ENCODE results near the gene TNFRSF21.
"Not testable (repeated sequence)": the region's sequence is repeated elsewhere in the genome, so short reads cannot be mapped to it uniquely, and the experiment has no call there.

TNFRSF21 gene

DNA sequence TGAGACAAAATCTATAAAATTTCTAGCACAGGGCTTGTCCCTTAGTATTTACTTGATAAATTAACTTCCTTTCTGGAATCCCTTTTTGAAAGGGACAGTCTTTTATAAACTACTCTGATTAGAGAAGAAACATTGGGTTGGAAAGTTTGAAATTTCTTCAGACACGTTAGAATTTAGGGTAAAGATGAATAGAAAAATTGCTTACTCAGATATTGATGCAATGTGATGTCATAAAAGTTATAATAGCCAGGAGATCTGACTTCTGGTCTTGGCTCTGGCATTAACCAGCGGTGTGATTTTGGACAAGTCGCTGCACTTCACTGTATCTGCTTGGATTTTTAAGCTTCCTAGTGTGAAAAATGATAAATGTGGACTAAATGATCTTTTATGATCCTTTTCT is 9.7 kb upstream of the TNFRSF21 start:
- TF ChIP-seq MYC (IDR thresholded peaks at IDR 0.05; ENCODE audit: low read depth, low read length) (no peak), POLR2A (IDR thresholded peaks at IDR 0.05; ENCODE audit: extremely low read depth, insufficient read length) (no peak)
- TF ChIP-seq, protein P1, sequence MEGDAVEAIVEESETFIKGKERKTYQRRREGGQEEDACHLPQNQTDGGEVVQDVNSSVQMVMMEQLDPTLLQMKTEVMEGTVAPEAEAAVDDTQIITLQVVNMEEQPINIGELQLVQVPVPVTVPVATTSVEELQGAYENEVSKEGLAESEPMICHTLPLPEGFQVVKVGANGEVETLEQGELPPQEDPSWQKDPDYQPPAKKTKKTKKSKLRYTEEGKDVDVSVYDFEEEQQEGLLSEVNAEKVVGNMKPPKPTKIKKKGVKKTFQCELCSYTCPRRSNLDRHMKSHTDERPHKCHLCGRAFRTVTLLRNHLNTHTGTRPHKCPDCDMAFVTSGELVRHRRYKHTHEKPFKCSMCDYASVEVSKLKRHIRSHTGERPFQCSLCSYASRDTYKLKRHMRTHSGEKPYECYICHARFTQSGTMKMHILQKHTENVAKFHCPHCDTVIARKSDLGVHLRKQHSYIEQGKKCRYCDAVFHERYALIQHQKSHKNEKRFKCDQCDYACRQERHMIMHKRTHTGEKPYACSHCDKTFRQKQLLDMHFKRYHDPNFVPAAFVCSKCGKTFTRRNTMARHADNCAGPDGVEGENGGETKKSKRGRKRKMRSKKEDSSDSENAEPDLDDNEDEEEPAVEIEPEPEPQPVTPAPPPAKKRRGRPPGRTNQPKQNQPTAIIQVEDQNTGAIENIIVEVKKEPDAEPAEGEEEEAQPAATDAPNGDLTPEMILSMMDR (IDR thresholded peaks at IDR 0.05; ENCODE audit: low read depth, low read length): no peak
- TF ChIP-seq, protein P2, sequence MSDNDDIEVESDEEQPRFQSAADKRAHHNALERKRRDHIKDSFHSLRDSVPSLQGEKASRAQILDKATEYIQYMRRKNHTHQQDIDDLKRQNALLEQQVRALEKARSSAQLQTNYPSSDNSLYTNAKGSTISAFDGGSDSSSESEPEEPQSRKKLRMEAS (IDR thresholded peaks at IDR 0.05; ENCODE audit: low read depth, low read length): no peak
- H3K4me3 ChIP-seq (ENCODE audit: low read depth, low read length): no peak overlapping the region
- no peak for DNase-seq (ENCODE audit: low read depth)

DNA sequence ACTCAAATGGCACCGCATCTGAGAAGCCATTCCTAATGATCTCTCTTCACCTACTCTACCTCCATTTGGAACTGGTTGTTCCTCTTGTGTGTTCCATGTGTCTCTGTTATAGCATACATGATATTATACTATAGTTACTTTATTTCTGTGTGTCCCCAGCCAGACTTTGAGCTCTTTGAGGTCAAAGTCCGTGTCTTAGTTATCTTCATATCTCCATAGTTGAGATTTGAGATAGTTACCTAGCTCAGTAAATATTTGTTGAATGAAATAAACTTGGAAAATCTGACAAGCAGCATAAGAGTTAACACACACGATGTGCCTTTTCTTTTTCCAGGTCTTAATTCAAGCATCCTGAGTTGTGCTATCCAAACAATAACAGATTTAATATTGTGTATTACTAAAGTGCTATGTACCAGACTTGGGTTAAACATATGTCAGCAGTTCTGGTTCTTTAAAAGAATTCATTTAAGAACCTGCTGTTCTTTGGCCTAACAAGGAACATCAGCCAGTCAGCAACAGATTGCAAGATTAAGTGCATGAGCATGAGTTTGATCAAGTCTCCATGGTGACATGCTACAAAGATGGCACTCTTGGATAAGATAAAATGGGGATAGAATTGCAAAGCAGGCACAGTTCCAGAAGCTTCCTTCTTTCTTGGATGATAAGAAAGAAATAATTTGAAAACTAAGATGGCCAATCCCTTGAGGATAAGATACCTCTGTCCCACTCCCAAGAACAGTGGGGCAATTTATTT is 8.7 kb upstream of the TNFRSF21 start:
- no peak overlapping the region for H3K4me3 ChIP-seq (ENCODE audit: low read depth, low read length)
- DNase-seq (ENCODE audit: low read depth): no peak
- no peak for TF ChIP-seq MYC (IDR thresholded peaks at IDR 0.05; ENCODE audit: low read depth, low read length)

DNA sequence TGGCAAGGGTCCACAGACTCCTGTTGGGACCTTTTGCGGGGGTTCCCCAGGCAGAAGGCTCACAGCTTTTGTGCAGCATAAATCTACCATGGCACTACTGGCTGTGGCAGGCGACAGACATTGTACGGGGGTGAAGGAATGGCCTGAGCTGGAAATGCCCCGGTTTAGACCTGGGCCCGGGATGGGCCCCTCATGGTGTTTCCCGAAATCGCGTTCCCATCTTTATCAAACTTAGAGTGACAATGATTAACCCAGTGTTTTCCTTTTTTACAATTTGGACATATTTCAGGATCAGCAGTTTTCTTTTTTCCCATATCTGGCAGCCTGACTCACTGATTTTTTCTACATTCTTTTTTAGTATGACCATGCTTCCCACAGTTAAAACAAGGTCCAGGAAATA is 5.5 kb upstream of the TNFRSF21 start:
- H3K4me3 ChIP-seq (ENCODE audit: low read depth, low read length); DNase-seq (ENCODE audit: low read depth): not testable (repeated sequence)

DNA sequence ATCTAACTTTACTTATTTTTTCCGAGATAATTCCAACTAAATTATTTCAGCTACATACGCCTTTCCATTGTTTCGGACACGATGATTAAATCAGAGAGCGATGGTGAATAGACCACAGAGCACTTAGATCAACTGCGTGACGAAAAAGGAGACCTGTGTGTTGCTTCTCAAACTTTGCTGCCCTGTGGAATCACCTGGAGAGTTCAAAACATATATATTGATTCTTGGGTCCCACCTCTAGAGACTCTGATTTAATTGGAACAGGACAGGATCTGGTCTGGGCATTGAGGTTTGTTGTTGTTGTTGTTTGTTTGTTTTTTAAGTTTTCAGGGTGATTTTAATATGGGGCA is 401 bp upstream of the TNFRSF21 start:
- DNase-seq (ENCODE audit: low read depth): no peak
- no peak overlapping the region for H3K4me3 ChIP-seq (ENCODE audit: low read depth, low read length)
- TF ChIP-seq, protein P2 (IDR thresholded peaks at IDR 0.05; ENCODE audit: low read depth, low read length): no peak
- TF ChIP-seq, protein P1 (IDR thresholded peaks at IDR 0.05; ENCODE audit: low read depth, low read length): no peak
- TF ChIP-seq POLR2A (IDR thresholded peaks at IDR 0.05; ENCODE audit: extremely low read depth, insufficient read length): no peak
- no peak for TF ChIP-seq MYC (IDR thresholded peaks at IDR 0.05; ENCODE audit: low read depth, low read length)

DNA sequence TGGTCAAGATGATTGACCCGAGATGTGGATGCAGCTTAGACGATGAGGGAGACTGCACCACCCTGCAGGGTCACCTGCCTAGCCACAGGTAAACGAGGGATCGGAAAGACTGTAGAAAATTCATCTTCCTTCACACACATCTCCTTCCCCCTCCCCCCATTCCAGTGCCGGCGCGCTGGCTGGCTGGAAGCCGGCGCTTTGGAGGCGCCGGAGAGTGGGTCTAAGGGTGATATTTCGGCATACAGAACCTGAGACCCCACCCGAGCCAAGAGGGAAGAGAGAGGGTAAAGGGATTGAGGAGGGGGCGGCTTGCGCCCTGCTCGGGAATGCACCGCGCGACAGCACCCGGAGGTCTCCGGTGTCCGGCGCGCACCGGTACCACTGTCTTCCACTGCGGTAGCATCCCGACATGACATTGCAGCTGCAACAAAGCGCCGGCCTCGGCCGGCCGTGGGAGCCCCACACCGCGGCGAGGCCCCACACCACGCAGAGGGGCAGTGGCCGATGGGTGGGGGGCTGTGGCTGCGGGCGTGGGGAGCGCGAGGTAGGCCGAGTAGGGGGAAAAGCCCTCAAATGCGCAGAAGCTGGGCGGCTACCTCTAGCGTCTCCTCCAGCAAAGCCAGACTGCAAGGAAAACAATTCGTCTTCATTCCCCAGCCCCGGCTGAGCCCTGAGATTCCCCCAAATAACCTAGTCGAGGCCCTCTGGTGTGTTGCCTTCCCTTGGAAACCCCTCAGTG is 984 bp downstream of the TNFRSF21 start:
- no peak for DNase-seq (ENCODE audit: low read depth)
- H3K4me3 ChIP-seq (ENCODE audit: low read depth, low read length): peak overlapping the region; percentile 46
- TF ChIP-seq, protein P1 (IDR thresholded peaks at IDR 0.05; ENCODE audit: low read depth, low read length): no peak
- TF ChIP-seq, protein P2 (IDR thresholded peaks at IDR 0.05; ENCODE audit: low read depth, low read length): no peak
- TF ChIP-seq MYC (IDR thresholded peaks at IDR 0.05; ENCODE audit: low read depth, low read length) (no peak), POLR2A (IDR thresholded peaks at IDR 0.05; ENCODE audit: extremely low read depth, insufficient read length) (no peak)

DNA sequence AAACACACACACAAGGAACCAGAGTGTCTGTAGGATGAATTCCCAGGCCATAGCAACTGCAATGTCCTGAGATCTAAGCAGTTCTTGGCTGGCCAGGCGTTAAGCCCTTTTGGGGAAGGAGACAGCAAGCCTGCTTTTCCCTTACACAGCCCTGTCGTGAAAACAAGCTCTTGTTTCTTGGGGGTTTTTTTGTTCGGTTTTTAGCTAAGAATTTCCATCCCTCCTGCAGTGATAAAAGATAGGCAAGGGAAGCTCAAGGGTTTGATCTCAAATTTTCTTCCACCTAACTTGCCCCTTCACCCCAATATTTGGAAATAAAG is 1.5 kb downstream of the TNFRSF21 start:
- no peak for DNase-seq (ENCODE audit: low read depth)
- TF ChIP-seq, protein P1 (IDR thresholded peaks at IDR 0.05; ENCODE audit: low read depth, low read length): no peak
- TF ChIP-seq, protein P2 (IDR thresholded peaks at IDR 0.05; ENCODE audit: low read depth, low read length): no peak
- no peak for TF ChIP-seq MYC (IDR thresholded peaks at IDR 0.05; ENCODE audit: low read depth, low read length)
- TF ChIP-seq POLR2A (IDR thresholded peaks at IDR 0.05; ENCODE audit: extremely low read depth, insufficient read length): no peak
- no peak overlapping the region for H3K4me3 ChIP-seq (ENCODE audit: low read depth, low read length)

All from NB4 (cell line).